NT2/D1 (cell line): Measurements from ENCODE around the gene INTS7.

Source experiments
- DNase-seq: peaks from one replicate; pipeline ENCODE4 v3.0.0-alpha.2; 2011; ENCODE audit warnings: low read depth, low spot score
- H3K27me3 ChIP-seq: 2 replicates; pipeline ENCODE4 v1.6.0; 2011; ENCODE audit warnings: mild to moderate bottlenecking; ENCODE audit not compliant: insufficient read length, insufficient read depth
- H3K36me3 ChIP-seq: 2 replicates; pipeline ENCODE4 v1.6.1; 2011; ENCODE audit warnings: mild to moderate bottlenecking, low read length, mixed read lengths; ENCODE audit not compliant: insufficient read depth, insufficient read length
- H3K4me1 ChIP-seq: 2 replicates; pipeline ENCODE4 v1.5.1; 2011; ENCODE audit not compliant: insufficient read depth, insufficient read length
- H3K4me3 ChIP-seq: 2 replicates; pipeline ENCODE4 v1.5.1; 2011; ENCODE audit warnings: low read depth; ENCODE audit not compliant: insufficient read length
- H3K9ac ChIP-seq: 2 replicates; pipeline ENCODE4 v1.6.0; 2011; ENCODE audit warnings: low read depth; ENCODE audit not compliant: insufficient read length
- H3K9me3 ChIP-seq: 2 replicates; pipeline ENCODE4 v1.5.1; 2011; ENCODE audit warnings: mild to moderate bottlenecking, low read length; ENCODE audit not compliant: insufficient read depth
- SUZ12 ChIP-seq: IDR thresholded peaks from 2 replicates; pipeline ENCODE4 v1.6.1; 2011; ENCODE audit not compliant: insufficient read length, insufficient read depth; ENCODE audit errors: extremely low read depth
- YY1 ChIP-seq: IDR thresholded peaks from 2 replicates; pipeline ENCODE4 v1.6.1; 2011; ENCODE audit not compliant: insufficient read length, insufficient read depth
- ZNF274 ChIP-seq: IDR thresholded peaks from 2 replicates; pipeline ENCODE4 v1.6.1; 2011; ENCODE audit warnings: mild to moderate bottlenecking, low read depth, low read length

Gene INTS7

GRCh38 chr1:212053993-212054392 lies 18.6 kb upstream of the INTS7 start:
- H3K4me1 ChIP-seq = no peaks in the 10 kb centered on the region
- H3K27me3 ChIP-seq = no peaks in the 10 kb centered on the region
- peaks cover 31% of the 10 kb centered on the region; the same call in 1 of the 2 replicates for H3K9me3 ChIP-seq
- no peak for DNase-seq
- no peak overlapping the region for H3K9ac ChIP-seq
- peaks cover 78% of the 10 kb centered on the region for H3K36me3 ChIP-seq
- TF ChIP-seq ZNF274 (no peak), YY1 (no peak), SUZ12 (no peak)
- no peak overlapping the region for H3K4me3 ChIP-seq

- DNase-seq = no peak
- no peak for TF ChIP-seq YY1
- TF ChIP-seq SUZ12 = no peak
- no peak for TF ChIP-seq ZNF274
- no peaks in the 10 kb centered on the region for H3K27me3 ChIP-seq
- H3K36me3 ChIP-seq = peaks cover 90% of the 10 kb centered on the region
- no peak overlapping the region for H3K9ac ChIP-seq
- no peaks in the 10 kb centered on the region for H3K9me3 ChIP-seq
- H3K4me3 ChIP-seq = no peak overlapping the region
- no peaks in the 10 kb centered on the region for H3K4me1 ChIP-seq
Measured at GRCh38 chr1:212045981-212046380, 10.6 kb upstream of the INTS7 start.

- no peak for DNase-seq
- Histone ChIP-seq H3K9me3 (no peaks in the 10 kb centered on the region), H3K4me1 (no peaks in the 10 kb centered on the region), H3K9ac (no peak overlapping the region), H3K36me3 (peaks cover 91% of the 10 kb centered on the region), H3K4me3 (no peak overlapping the region), H3K27me3 (no peaks in the 10 kb centered on the region)
- no peak for TF ChIP-seq SUZ12
- TF ChIP-seq YY1 = no peak
- TF ChIP-seq ZNF274 = no peak
Measured at GRCh38 chr1:212044851-212045250, 9.5 kb upstream of the INTS7 start.

GRCh38 chr1:212042436-212042835 lies 7.1 kb upstream of the INTS7 start:
- no peaks in the 10 kb centered on the region for H3K27me3 ChIP-seq
- DNase-seq = no peak
- no peak overlapping the region for H3K4me3 ChIP-seq
- no peaks in the 10 kb centered on the region for H3K9me3 ChIP-seq
- TF ChIP-seq SUZ12 (no peak), ZNF274 (no peak), YY1 (no peak)
- H3K36me3 ChIP-seq = peaks cover 90% of the 10 kb centered on the region
- H3K4me1 ChIP-seq = no peaks in the 10 kb centered on the region
- no peak overlapping the region for H3K9ac ChIP-seq

- Histone ChIP-seq H3K36me3 (peaks cover 83% of the 10 kb centered on the region), H3K27me3 (no peaks in the 10 kb centered on the region), H3K4me3 (no peak overlapping the region), H3K9ac (no peak overlapping the region), H3K4me1 (no peaks in the 10 kb centered on the region), H3K9me3 (no peaks in the 10 kb centered on the region)
- no peak for DNase-seq
- TF ChIP-seq YY1 (no peak), ZNF274 (no peak), SUZ12 (no peak)
Measured at GRCh38 chr1:212040629-212041412, 5.5 kb upstream of the INTS7 start.

- no peaks in the 10 kb centered on the region for H3K27me3 ChIP-seq
- TF ChIP-seq ZNF274 (no peak), YY1 (no peak), SUZ12 (no peak)
- no peak for DNase-seq
- H3K9ac ChIP-seq = no peak overlapping the region
- H3K4me1 ChIP-seq = no peaks in the 10 kb centered on the region
- peaks cover 71% of the 10 kb centered on the region for H3K36me3 ChIP-seq
- no peak overlapping the region for H3K4me3 ChIP-seq
- H3K9me3 ChIP-seq = no peaks in the 10 kb centered on the region
Measured at GRCh38 chr1:212039622-212040021, 4.3 kb upstream of the INTS7 start.

- H3K4me3 ChIP-seq = peak overlapping the region; percentile 94
- H3K27me3 ChIP-seq = no peaks in the 10 kb centered on the region
- no peaks in the 10 kb centered on the region for H3K9me3 ChIP-seq
- H3K4me1 ChIP-seq = no peaks in the 10 kb centered on the region
- peaks cover 57% of the 10 kb centered on the region for H3K36me3 ChIP-seq
- DNase-seq = no peak
- H3K9ac ChIP-seq = no peak overlapping the region
- TF ChIP-seq ZNF274 (no peak), SUZ12 (no peak), YY1 (no peak)
Measured at GRCh38 chr1:212037900-212038299, 2.5 kb upstream of the INTS7 start.
